Parathyroid adenoma (tissue), 2 donors: ENCODE data around the gene EMSY.

Experiments used
- H2AFZ ChIP-seq: fragments of 300-600 bp; sonication (generic); one replicate; pipeline ENCODE4 v1.7.0; 2017; ENCODE audit warnings: antibody characterized with exemption, mild to moderate bottlenecking
- H3K27ac ChIP-seq: fragments of 300-600 bp; sonication (generic); one replicate; pipeline ENCODE4 v1.7.0; 2017
- H3K27me3 ChIP-seq: fragments of 300-600 bp; sonication (generic); one replicate; pipeline ENCODE4 v1.7.0; 2017; ENCODE audit warnings: low read length; ENCODE audit not compliant: control insufficient read depth, insufficient read depth
- H3K36me3 ChIP-seq: fragments of 300-600 bp; sonication (generic); one replicate; pipeline ENCODE4 v1.7.0; 2017; ENCODE audit warnings: low read length; ENCODE audit not compliant: control insufficient read depth, insufficient read depth
- H3K4me1 ChIP-seq: fragments of 300-600 bp; sonication (generic); one replicate; pipeline ENCODE4 v1.7.0; 2017; ENCODE audit warnings: control low read depth
- H3K4me2 ChIP-seq: fragments of 300-600 bp; sonication (generic); one replicate; pipeline ENCODE4 v1.7.0; 2017; ENCODE audit warnings: low read length
- H3K4me3 ChIP-seq: fragments of 300-600 bp; sonication (generic); one replicate; pipeline ENCODE4 v1.7.0; 2017; ENCODE audit warnings: low read depth, low read length
- H3K79me2 ChIP-seq: fragments of 300-600 bp; sonication (generic); one replicate; pipeline ENCODE4 v1.7.0; 2017; ENCODE audit warnings: control low read depth
- H3K9ac ChIP-seq: fragments of 300-600 bp; sonication (generic); one replicate; pipeline ENCODE4 v1.7.0; 2017; ENCODE audit warnings: mild to moderate bottlenecking
- H3K9me3 ChIP-seq: fragments of 300-600 bp; sonication (generic); one replicate; pipeline ENCODE4 v1.7.0; 2017; ENCODE audit warnings: low read length; ENCODE audit not compliant: control insufficient read depth
- CTCF ChIP-seq: fragments of 300-600 bp; sonication (generic); IDR thresholded peaks from one replicate; pipeline ENCODE4 v1.7.0; 2017; ENCODE audit warnings: antibody characterized with exemption, mild to moderate bottlenecking
- donor health status: primary hyperparathyroidism.

The EMSY gene

GRCh38 chr11:76495019-76495418, 50.2 kb downstream of the EMSY start:
- Histone ChIP-seq H3K4me3 (no peak overlapping the region), H3K4me1 (no peaks in the 10 kb centered on the region), H3K9me3 (no peaks in the 10 kb centered on the region), H3K4me2 (no peak overlapping the region), H3K27me3 (no peaks in the 10 kb centered on the region), H3K27ac (no peak overlapping the region), H3K36me3 (no peaks in the 10 kb centered on the region), H3K9ac (no peak overlapping the region), H2AFZ (no peak overlapping the region), H3K79me2 (no peaks in the 10 kb centered on the region)
- no peak for TF ChIP-seq CTCF

GRCh38 chr11:76496174-76496573, 51.4 kb downstream of the EMSY start:
- no peaks in the 10 kb centered on the region for H3K79me2 ChIP-seq
- H3K36me3 ChIP-seq, result no peaks in the 10 kb centered on the region
- no peak for TF ChIP-seq CTCF
- H3K27ac ChIP-seq, result no peak overlapping the region
- H3K9me3 ChIP-seq, result no peaks in the 10 kb centered on the region
- H3K4me3 ChIP-seq, result no peak overlapping the region
- no peak overlapping the region for H3K4me2 ChIP-seq
- H3K4me1 ChIP-seq, result no peaks in the 10 kb centered on the region
- H2AFZ ChIP-seq, result no peak overlapping the region
- H3K9ac ChIP-seq, result no peak overlapping the region
- H3K27me3 ChIP-seq, result no peaks in the 10 kb centered on the region

GRCh38 chr11:76501526-76502202, 56.8 kb downstream of the EMSY start:
- Histone ChIP-seq H2AFZ (no peak overlapping the region), H3K79me2 (no peaks in the 10 kb centered on the region), H3K4me2 (no peak overlapping the region), H3K9me3 (no peaks in the 10 kb centered on the region), H3K4me1 (no peaks in the 10 kb centered on the region), H3K27me3 (no peaks in the 10 kb centered on the region), H3K4me3 (no peak overlapping the region), H3K36me3 (no peaks in the 10 kb centered on the region), H3K27ac (no peak overlapping the region), H3K9ac (no peak overlapping the region)
- TF ChIP-seq CTCF, result no peak

- Histone ChIP-seq H3K27ac (no peak overlapping the region), H2AFZ (no peak overlapping the region), H3K9ac (no peak overlapping the region), H3K4me1 (no peaks in the 10 kb centered on the region), H3K27me3 (no peaks in the 10 kb centered on the region), H3K36me3 (no peaks in the 10 kb centered on the region), H3K9me3 (no peaks in the 10 kb centered on the region), H3K79me2 (no peaks in the 10 kb centered on the region), H3K4me3 (no peak overlapping the region), H3K4me2 (no peak overlapping the region)
- no peak for TF ChIP-seq CTCF
Measured at GRCh38 chr11:76506833-76507232, 62.0 kb downstream of the EMSY start.
